ENCODE data around the gene GPR160. TPM values are rescaled to one million over a fixed set of nuclear protein-coding genes. Genes with fewer than 3 reads are reported as not detected.

The GPR160 gene
- total and polyA plus RNA-seq, 2 experiments from 2014 or later, result 52.2 to 87.9 TPM

DNA sequence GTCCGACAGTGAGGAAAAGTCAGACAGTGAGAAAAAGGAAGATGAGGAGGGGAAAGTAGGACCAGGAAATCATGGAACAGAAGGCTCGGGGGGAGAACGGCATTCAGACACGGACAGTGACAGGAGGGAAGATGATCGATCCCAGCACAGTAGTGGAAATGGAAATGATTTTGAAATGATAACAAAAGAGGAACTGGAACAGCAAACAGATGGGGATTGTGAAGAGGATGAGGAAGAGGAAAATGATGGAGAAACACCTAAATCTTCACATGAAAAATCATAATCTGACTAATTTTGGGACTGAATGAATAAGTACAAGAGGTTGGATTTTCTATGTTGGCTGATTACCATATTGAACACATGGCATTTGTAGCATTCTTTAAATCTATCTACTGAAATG lies 45.0 kb upstream of the GPR160 start:
- H3K27me3 ChIP-seq, result no peaks in the 10 kb centered on the region
- no peak for DNase-seq (ENCODE audit: low spot score)
- 96% methylated on average over 5 of the region's 5 CpGs for WGBS (ENCODE audit: low lambda C conversion rate, missing lambda C conversion rate)
- H3K4me3 ChIP-seq, result no peak overlapping the region
- no peaks in the 10 kb centered on the region for H3K9me3 ChIP-seq (ENCODE audit: low read depth)
- TF ChIP-seq, protein P1, sequence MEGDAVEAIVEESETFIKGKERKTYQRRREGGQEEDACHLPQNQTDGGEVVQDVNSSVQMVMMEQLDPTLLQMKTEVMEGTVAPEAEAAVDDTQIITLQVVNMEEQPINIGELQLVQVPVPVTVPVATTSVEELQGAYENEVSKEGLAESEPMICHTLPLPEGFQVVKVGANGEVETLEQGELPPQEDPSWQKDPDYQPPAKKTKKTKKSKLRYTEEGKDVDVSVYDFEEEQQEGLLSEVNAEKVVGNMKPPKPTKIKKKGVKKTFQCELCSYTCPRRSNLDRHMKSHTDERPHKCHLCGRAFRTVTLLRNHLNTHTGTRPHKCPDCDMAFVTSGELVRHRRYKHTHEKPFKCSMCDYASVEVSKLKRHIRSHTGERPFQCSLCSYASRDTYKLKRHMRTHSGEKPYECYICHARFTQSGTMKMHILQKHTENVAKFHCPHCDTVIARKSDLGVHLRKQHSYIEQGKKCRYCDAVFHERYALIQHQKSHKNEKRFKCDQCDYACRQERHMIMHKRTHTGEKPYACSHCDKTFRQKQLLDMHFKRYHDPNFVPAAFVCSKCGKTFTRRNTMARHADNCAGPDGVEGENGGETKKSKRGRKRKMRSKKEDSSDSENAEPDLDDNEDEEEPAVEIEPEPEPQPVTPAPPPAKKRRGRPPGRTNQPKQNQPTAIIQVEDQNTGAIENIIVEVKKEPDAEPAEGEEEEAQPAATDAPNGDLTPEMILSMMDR (IDR thresholded peaks at IDR 0.05; ENCODE audit: poor library complexity), result no peak
- no peak for TF ChIP-seq EZH2phosphoT487 (IDR thresholded peaks at IDR 0.05; ENCODE audit: low read depth, severe bottlenecking, unreplicated experiment)
- TF ChIP-seq EZH2 (IDR thresholded peaks at IDR 0.05; ENCODE audit: borderline replicate concordance), result no peak
- H2AFZ ChIP-seq, result no peak overlapping the region
- H3K9me2 ChIP-seq (replicated peaks; ENCODE audit: insufficient read depth), result no peaks in the 10 kb centered on the region
- H3K79me2 ChIP-seq, result no peaks in the 10 kb centered on the region
- no peaks in the 10 kb centered on the region for H4K20me1 ChIP-seq (ENCODE audit: insufficient read depth, poor library complexity, severe bottlenecking)
- no peaks in the 10 kb centered on the region for H3K36me3 ChIP-seq (replicated peaks; ENCODE audit: insufficient read depth, low read depth)
- H3K27ac ChIP-seq, result no peak overlapping the region
- no peaks in the 10 kb centered on the region for H3K4me1 ChIP-seq (ENCODE audit: insufficient read depth)
- H3K4me2 ChIP-seq, result no peak overlapping the region

GRCh38 chr3:169993761-169994160 lies 44.0 kb upstream of the GPR160 start:
- H3K4me3 ChIP-seq, result no peak overlapping the region
- H2AFZ ChIP-seq, result no peak overlapping the region
- no peaks in the 10 kb centered on the region for H3K4me1 ChIP-seq (ENCODE audit: insufficient read depth)
- 95% methylated on average over 3 of the region's 3 CpGs for WGBS (ENCODE audit: low lambda C conversion rate, missing lambda C conversion rate)
- no peak overlapping the region for H3K27ac ChIP-seq
- TF ChIP-seq, protein P1 (IDR thresholded peaks at IDR 0.05; ENCODE audit: poor library complexity), result no peak
- TF ChIP-seq EZH2phosphoT487 (IDR thresholded peaks at IDR 0.05; ENCODE audit: low read depth, severe bottlenecking, unreplicated experiment), result no peak
- TF ChIP-seq EZH2 (IDR thresholded peaks at IDR 0.05; ENCODE audit: borderline replicate concordance), result no peak
- H3K36me3 ChIP-seq (replicated peaks; ENCODE audit: insufficient read depth, low read depth), result no peaks in the 10 kb centered on the region
- no peaks in the 10 kb centered on the region for H3K9me2 ChIP-seq (replicated peaks; ENCODE audit: insufficient read depth)
- no peak overlapping the region for H3K4me2 ChIP-seq
- DNase-seq (ENCODE audit: low spot score), result no peak
- no peaks in the 10 kb centered on the region for H3K27me3 ChIP-seq
- H4K20me1 ChIP-seq (ENCODE audit: insufficient read depth, poor library complexity, severe bottlenecking), result no peaks in the 10 kb centered on the region
- H3K79me2 ChIP-seq, result no peaks in the 10 kb centered on the region
- no peaks in the 10 kb centered on the region for H3K9me3 ChIP-seq (ENCODE audit: low read depth)

GRCh38 chr3:169996063-169996462 lies 41.7 kb upstream of the GPR160 start:
- WGBS (ENCODE audit: low lambda C conversion rate, missing lambda C conversion rate), result 100% methylated on average over 2 of the region's 2 CpGs
- TF ChIP-seq EZH2 (IDR thresholded peaks at IDR 0.05; ENCODE audit: borderline replicate concordance), result no peak
- TF ChIP-seq, protein P1 (IDR thresholded peaks at IDR 0.05; ENCODE audit: poor library complexity), result no peak
- TF ChIP-seq EZH2phosphoT487 (IDR thresholded peaks at IDR 0.05; ENCODE audit: low read depth, severe bottlenecking, unreplicated experiment), result no peak
- H4K20me1 ChIP-seq (ENCODE audit: insufficient read depth, poor library complexity, severe bottlenecking), result no peaks in the 10 kb centered on the region
- H3K9me3 ChIP-seq (ENCODE audit: low read depth), result no peaks in the 10 kb centered on the region
- H3K36me3 ChIP-seq (replicated peaks; ENCODE audit: insufficient read depth, low read depth), result no peaks in the 10 kb centered on the region
- no peak overlapping the region for H2AFZ ChIP-seq
- no peaks in the 10 kb centered on the region for H3K79me2 ChIP-seq
- H3K27ac ChIP-seq, result no peak overlapping the region
- DNase-seq (ENCODE audit: low spot score), result no peak
- H3K4me1 ChIP-seq (ENCODE audit: insufficient read depth), result no peaks in the 10 kb centered on the region
- no peak overlapping the region for H3K4me2 ChIP-seq
- H3K9me2 ChIP-seq (replicated peaks; ENCODE audit: insufficient read depth), result no peaks in the 10 kb centered on the region
- H3K4me3 ChIP-seq, result no peak overlapping the region
- no peaks in the 10 kb centered on the region for H3K27me3 ChIP-seq

DNA sequence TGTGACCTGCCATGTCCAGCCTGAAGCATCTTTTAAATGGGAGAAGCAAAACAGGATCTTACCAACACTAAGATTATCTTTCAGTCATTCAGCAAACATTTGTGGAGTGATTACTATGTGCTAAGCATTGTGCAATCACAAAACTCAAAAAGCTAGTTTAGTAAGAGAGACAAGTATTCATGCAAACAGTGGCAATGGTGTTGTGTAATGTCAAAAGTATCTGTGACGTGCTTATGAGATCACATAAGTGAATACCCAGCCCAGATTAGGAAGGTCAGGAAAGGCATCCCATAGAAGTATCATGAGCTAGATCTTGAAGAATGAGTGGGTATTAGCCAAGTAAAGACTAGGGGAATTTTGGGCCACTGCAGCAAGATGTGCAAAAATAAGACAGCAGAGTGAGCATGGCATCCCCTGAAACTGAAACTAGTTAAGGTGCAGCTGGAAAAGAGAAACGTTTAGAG lies 39.1 kb upstream of the GPR160 start:
- Histone ChIP-seq H2AFZ (no peak overlapping the region), H3K4me2 (no peak overlapping the region), H3K4me1 (ENCODE audit: insufficient read depth) (no peaks in the 10 kb centered on the region), H3K27me3 (no peaks in the 10 kb centered on the region), H3K4me3 (no peak overlapping the region), H3K36me3 (replicated peaks; ENCODE audit: insufficient read depth, low read depth) (no peaks in the 10 kb centered on the region), H4K20me1 (ENCODE audit: insufficient read depth, poor library complexity, severe bottlenecking) (no peaks in the 10 kb centered on the region), H3K9me2 (replicated peaks; ENCODE audit: insufficient read depth) (no peaks in the 10 kb centered on the region), H3K9me3 (ENCODE audit: low read depth) (no peaks in the 10 kb centered on the region), H3K79me2 (no peaks in the 10 kb centered on the region), H3K27ac (peak overlapping the region; percentile 30)
- DNase-seq (ENCODE audit: low spot score), result peak; percentile 23
- 66% methylated on average over 2 of the region's 2 CpGs for WGBS (ENCODE audit: low lambda C conversion rate, missing lambda C conversion rate)
- TF ChIP-seq, protein P1 (IDR thresholded peaks at IDR 0.05; ENCODE audit: poor library complexity), result no peak
- no peak for TF ChIP-seq EZH2phosphoT487 (IDR thresholded peaks at IDR 0.05; ENCODE audit: low read depth, severe bottlenecking, unreplicated experiment)
- TF ChIP-seq EZH2 (IDR thresholded peaks at IDR 0.05; ENCODE audit: borderline replicate concordance), result no peak
